Measurements from ENCODE around the gene CMSS1.

CMSS1 gene

DNA sequence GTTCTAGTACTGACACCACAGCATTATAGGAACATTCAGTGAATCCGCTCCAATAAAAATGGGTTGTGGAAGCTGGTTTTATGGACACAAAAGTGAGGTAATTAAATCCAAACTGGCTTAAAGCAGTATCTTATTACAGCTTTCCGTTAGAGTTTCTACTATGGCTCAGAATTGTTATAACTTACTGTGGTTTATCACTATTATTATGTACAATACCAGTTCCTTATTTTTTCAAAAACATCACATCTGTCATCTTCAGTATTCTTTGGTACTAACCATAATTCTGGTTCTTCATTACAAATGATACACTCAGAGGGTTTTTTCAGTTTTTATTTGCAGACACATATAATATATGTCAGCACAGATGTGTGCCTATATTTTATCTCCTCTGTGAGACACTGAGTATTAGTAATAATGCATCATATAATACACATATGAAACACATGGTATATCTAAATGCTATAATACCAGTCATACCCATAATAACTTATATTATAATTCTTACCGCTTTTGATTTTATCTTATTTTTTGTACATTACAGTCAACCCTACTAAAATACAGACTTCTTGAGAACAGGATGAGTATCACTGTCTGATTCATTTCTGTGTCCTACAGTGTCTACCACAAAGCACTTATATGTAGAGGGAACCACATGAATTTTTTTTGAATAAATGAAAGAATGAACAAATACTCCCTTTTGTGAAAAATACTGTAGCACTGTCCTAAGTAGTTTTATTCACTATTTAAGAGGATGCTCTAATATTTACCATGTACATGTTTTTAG, 39.0 kb downstream of the CMSS1 start:
- H3K36me3 ChIP-seq (ENCODE audit: control insufficient read depth in 1 of 2, insufficient read depth in 2 of 2, low read length in 2 of 2), result peaks cover 18 to 33% of the 10 kb centered on the region in 2 donors
- no peaks in the 10 kb centered on the region for H3K27me3 ChIP-seq (ENCODE audit: low read depth, low read length)
- H3K4me1 ChIP-seq (ENCODE audit: control insufficient read depth in 1 of 2, insufficient read depth in 2 of 2, low read length in 2 of 2), result peaks cover 27 to 35% of the 10 kb centered on the region in 2 donors
- H3K4me3 ChIP-seq (ENCODE audit: low read depth in 1 of 2, low read length in 2 of 2), result no peak overlapping the region
- peak overlapping the region; percentile 10 for H3K27ac ChIP-seq (ENCODE audit: low read length)
- H3K9me3 ChIP-seq (ENCODE audit: control insufficient read depth in 1 of 2, low read length in 2 of 2), result no peaks in the 10 kb centered on the region

DNA sequence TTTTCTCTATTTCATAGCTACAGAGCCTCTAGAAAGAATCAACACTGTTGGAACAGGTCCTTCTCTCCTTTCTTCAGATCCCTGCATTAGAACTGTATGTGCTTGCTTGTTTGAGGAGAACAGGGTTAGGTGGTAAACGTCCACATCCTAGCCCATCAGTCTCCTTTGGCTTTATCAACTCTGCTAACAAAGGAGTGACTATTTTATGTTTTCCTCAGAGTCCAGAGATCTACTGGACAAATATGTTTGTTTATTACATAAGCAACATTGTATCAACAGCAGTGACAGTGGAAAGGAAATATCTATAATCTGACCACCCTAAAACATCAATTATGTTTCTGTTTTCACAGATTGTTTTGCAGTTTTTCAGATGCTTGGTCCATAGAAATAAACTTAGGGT, 39.6 kb downstream of the CMSS1 start:
- Histone ChIP-seq H3K9me3 (ENCODE audit: control insufficient read depth in 1 of 2, low read length in 2 of 2) (no peaks in the 10 kb centered on the region), H3K36me3 (ENCODE audit: control insufficient read depth in 1 of 2, insufficient read depth in 2 of 2, low read length in 2 of 2) (peaks cover 19 to 34% of the 10 kb centered on the region in 2 donors), H3K4me3 (ENCODE audit: low read depth in 1 of 2, low read length in 2 of 2) (no peak overlapping the region), H3K27ac (ENCODE audit: low read length) (peak overlapping the region; percentile 10), H3K27me3 (ENCODE audit: low read depth, low read length) (no peaks in the 10 kb centered on the region), H3K4me1 (ENCODE audit: control insufficient read depth in 1 of 2, insufficient read depth in 2 of 2, low read length in 2 of 2) (peaks cover 27 to 40% of the 10 kb centered on the region in 2 donors)

DNA sequence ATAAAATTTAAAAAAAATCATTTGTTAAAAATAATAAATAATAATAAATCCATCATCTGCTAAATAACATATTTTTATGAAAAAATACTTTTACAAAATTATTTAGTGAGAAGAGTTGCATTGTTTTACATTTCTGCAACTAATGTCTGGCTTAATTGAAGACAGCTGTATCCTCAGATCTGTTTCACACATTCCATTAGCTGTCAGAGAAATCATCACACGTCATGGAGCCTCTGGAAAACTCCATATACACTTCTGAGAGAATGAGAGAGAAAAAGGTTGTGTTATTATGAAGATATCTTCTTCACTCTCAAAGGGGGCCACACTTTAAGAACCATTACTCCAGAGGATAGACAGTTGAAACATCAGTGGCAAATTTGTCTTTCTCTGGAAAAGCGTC, 40.8 kb downstream of the CMSS1 start:
- peak overlapping the region; percentile 89 for H3K27ac ChIP-seq (ENCODE audit: low read length)
- no peaks in the 10 kb centered on the region for H3K9me3 ChIP-seq (ENCODE audit: control insufficient read depth in 1 of 2, low read length in 2 of 2)
- H3K4me1 ChIP-seq (ENCODE audit: control insufficient read depth in 1 of 2, insufficient read depth in 2 of 2, low read length in 2 of 2), result peaks cover 27 to 46% of the 10 kb centered on the region in 2 donors
- H3K27me3 ChIP-seq (ENCODE audit: low read depth, low read length), result no peaks in the 10 kb centered on the region
- no peak overlapping the region for H3K4me3 ChIP-seq (ENCODE audit: low read depth in 1 of 2, low read length in 2 of 2)
- H3K36me3 ChIP-seq (ENCODE audit: control insufficient read depth in 1 of 2, insufficient read depth in 2 of 2, low read length in 2 of 2), result peaks cover 24 to 40% of the 10 kb centered on the region in 2 donors

DNA sequence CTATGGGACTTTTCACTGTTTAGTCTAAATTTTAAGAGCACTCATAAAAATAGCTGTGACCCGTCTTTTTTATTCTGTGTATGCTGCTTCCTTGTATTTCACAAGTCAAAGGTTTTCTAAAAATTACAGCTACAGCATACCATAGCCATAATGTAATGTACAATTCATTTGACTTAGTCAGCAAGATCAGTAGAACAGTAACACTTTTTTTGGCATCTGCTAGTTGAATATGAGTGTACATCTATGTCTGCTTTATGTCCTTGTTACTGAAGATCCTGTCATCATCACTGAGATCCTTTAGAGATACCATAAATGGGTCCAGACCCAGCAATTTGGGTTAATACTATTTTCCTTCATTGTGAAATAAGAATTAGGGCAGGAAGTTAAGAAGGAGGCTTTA, 42.2 kb downstream of the CMSS1 start:
- Histone ChIP-seq H3K27me3 (ENCODE audit: low read depth, low read length) (no peaks in the 10 kb centered on the region), H3K36me3 (ENCODE audit: control insufficient read depth in 1 of 2, insufficient read depth in 2 of 2, low read length in 2 of 2) (peaks cover 29 to 52% of the 10 kb centered on the region in 2 donors), H3K27ac (ENCODE audit: low read length) (peak overlapping the region; percentile 89), H3K4me3 (ENCODE audit: low read depth in 1 of 2, low read length in 2 of 2) (no peak overlapping the region), H3K4me1 (ENCODE audit: control insufficient read depth in 1 of 2, insufficient read depth in 2 of 2, low read length in 2 of 2) (peaks cover 23 to 53% of the 10 kb centered on the region in 2 donors), H3K9me3 (ENCODE audit: control insufficient read depth in 1 of 2, low read length in 2 of 2) (no peaks in the 10 kb centered on the region)

DNA sequence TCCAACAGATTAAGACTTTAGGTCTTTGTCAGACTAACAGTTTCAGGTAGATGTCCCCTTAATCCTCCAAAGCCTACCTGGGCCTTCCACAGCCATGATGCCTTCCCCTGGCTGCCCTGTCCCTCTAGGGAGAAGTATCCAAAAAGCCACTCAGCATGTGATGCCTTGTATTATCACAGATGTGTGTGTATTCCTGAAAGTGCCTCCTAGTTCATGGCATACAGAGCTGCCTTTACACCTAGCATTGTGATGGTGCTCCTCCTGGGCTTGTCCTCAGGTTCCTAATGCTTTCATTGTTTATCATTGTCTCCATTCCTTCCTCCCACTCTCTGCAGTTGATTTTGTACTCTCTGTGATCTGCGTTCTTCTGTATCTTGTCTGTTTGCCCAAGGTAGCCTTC, 43.6 kb downstream of the CMSS1 start:
- peak overlapping the region in 1 of 2 donors; percentile 3 for H3K4me3 ChIP-seq (ENCODE audit: low read depth in 1 of 2, low read length in 2 of 2)
- peak overlapping the region; percentile 89 for H3K27ac ChIP-seq (ENCODE audit: low read length)
- H3K36me3 ChIP-seq (ENCODE audit: control insufficient read depth in 1 of 2, insufficient read depth in 2 of 2, low read length in 2 of 2), result peaks cover 27 to 48% of the 10 kb centered on the region in 2 donors
- H3K27me3 ChIP-seq (ENCODE audit: low read depth, low read length), result no peaks in the 10 kb centered on the region
- H3K9me3 ChIP-seq (ENCODE audit: control insufficient read depth in 1 of 2, low read length in 2 of 2), result no peaks in the 10 kb centered on the region
- H3K4me1 ChIP-seq (ENCODE audit: control insufficient read depth in 1 of 2, insufficient read depth in 2 of 2, low read length in 2 of 2), result peaks cover 20 to 59% of the 10 kb centered on the region in 2 donors

DNA sequence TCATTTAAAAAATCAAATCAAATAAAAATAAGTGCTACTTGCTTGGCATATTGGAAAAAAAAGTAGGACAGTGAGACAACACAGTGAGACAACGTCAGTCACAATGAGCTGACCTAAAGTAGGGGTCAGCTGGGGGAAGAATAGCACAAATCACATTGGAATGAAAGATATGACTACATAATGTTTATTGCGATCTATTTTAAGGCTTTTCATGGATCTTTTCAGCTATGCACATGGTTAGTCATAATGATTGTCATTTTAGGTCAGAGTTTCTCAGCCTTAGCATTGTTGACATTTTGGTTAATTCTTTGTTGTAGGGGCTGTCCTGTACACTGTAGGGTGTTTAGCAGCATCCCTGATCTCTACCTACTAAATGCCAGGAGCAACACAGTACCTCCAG, 44.5 kb downstream of the CMSS1 start:
- peak overlapping the region; percentile 89 for H3K27ac ChIP-seq (ENCODE audit: low read length)

DNA sequence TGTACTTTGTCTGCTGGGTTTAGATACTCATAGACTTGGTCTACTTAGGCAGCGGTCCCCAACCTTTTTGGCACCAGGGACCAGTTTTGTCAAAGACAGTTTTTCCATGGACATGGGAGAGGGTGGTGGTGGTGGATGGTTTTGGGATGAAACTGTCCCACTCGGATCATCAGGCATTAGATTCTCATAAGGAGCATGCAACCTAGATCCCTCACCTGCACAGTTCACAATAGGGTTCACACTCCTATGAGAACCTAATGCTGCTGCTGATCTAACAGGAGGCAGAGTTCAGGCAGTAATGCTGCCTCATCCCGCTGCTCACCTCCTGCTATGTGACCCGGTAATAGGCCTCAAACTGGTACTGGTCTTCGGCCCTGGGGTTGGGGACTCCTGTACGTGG, 45.3 kb downstream of the CMSS1 start:
- Histone ChIP-seq H3K4me3 (ENCODE audit: low read depth in 1 of 2, low read length in 2 of 2) (no peak overlapping the region), H3K27me3 (ENCODE audit: low read depth, low read length) (no peaks in the 10 kb centered on the region), H3K27ac (ENCODE audit: low read length) (peak overlapping the region; percentile 89), H3K36me3 (ENCODE audit: control insufficient read depth in 1 of 2, insufficient read depth in 2 of 2, low read length in 2 of 2) (peaks cover 38 to 42% of the 10 kb centered on the region in 2 donors), H3K9me3 (ENCODE audit: control insufficient read depth in 1 of 2, low read length in 2 of 2) (no peaks in the 10 kb centered on the region), H3K4me1 (ENCODE audit: control insufficient read depth in 1 of 2, insufficient read depth in 2 of 2, low read length in 2 of 2) (peaks cover 21 to 73% of the 10 kb centered on the region in 2 donors)

More for the DNA sequence above, 44.5 kb downstream of the CMSS1 start:
- peaks cover 20 to 65% of the 10 kb centered on the region in 2 donors for H3K4me1 ChIP-seq (ENCODE audit: control insufficient read depth in 1 of 2, insufficient read depth in 2 of 2, low read length in 2 of 2)
- H3K27me3 ChIP-seq (ENCODE audit: low read depth, low read length), result no peaks in the 10 kb centered on the region
- no peak overlapping the region for H3K4me3 ChIP-seq (ENCODE audit: low read depth in 1 of 2, low read length in 2 of 2)
- no peaks in the 10 kb centered on the region for H3K9me3 ChIP-seq (ENCODE audit: control insufficient read depth in 1 of 2, low read length in 2 of 2)
- H3K36me3 ChIP-seq (ENCODE audit: control insufficient read depth in 1 of 2, insufficient read depth in 2 of 2, low read length in 2 of 2), result peaks cover 37 to 45% of the 10 kb centered on the region in 2 donors

DNA sequence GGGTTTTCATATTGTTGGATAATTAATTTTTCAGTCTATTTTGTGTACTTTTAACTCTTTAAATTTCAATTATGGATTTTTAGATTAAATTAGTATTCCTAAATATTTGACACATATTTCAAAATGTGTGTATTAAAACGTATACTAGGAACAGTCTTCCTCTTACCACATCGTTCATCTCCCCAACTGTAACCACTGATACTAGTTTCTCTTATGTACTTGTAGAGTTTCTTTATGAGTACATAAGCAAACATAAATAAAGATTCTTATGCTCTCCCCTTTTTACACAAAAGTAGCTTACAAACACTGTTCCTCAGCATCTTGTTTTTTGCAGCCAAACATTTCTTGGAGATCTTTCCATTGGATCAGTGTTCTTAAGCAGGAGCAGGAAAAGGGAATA, 45.9 kb downstream of the CMSS1 start:
- H3K27ac ChIP-seq (ENCODE audit: low read length), result peak overlapping the region; percentile 36
- H3K27me3 ChIP-seq (ENCODE audit: low read depth, low read length), result no peaks in the 10 kb centered on the region
- H3K4me1 ChIP-seq (ENCODE audit: control insufficient read depth in 1 of 2, insufficient read depth in 2 of 2, low read length in 2 of 2), result peaks cover 24 to 79% of the 10 kb centered on the region in 2 donors
- no peak overlapping the region for H3K4me3 ChIP-seq (ENCODE audit: low read depth in 1 of 2, low read length in 2 of 2)
- H3K36me3 ChIP-seq (ENCODE audit: control insufficient read depth in 1 of 2, insufficient read depth in 2 of 2, low read length in 2 of 2), result peaks cover 38 to 41% of the 10 kb centered on the region in 2 donors
- H3K9me3 ChIP-seq (ENCODE audit: control insufficient read depth in 1 of 2, low read length in 2 of 2), result no peaks in the 10 kb centered on the region

DNA sequence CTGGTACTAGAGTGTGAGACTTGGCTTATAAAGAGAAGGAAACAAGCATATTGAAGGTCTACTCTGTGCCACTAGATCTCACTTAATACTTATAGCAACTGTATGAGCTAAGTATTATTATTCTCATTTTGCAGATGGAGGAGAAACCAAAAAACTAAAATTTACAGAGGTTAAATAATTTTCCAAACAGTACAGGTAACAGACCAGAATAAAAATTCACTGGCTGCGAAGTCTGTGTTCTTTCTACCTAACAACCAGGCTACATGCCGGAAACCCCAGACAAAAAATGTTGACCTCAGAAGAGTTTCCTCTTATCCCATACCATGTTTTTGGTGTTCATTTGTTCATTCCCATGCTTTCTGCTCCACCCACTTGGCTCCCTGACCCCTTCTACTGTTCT, 46.6 kb downstream of the CMSS1 start:
- Histone ChIP-seq H3K4me1 (ENCODE audit: control insufficient read depth in 1 of 2, insufficient read depth in 2 of 2, low read length in 2 of 2) (peaks cover 21 to 86% of the 10 kb centered on the region in 2 donors), H3K9me3 (ENCODE audit: control insufficient read depth in 1 of 2, low read length in 2 of 2) (no peaks in the 10 kb centered on the region), H3K27ac (ENCODE audit: low read length) (peak overlapping the region; percentile 36), H3K27me3 (ENCODE audit: low read depth, low read length) (no peaks in the 10 kb centered on the region), H3K36me3 (ENCODE audit: control insufficient read depth in 1 of 2, insufficient read depth in 2 of 2, low read length in 2 of 2) (peaks cover 34 to 38% of the 10 kb centered on the region in 2 donors), H3K4me3 (ENCODE audit: low read depth in 1 of 2, low read length in 2 of 2) (no peak overlapping the region)

DNA sequence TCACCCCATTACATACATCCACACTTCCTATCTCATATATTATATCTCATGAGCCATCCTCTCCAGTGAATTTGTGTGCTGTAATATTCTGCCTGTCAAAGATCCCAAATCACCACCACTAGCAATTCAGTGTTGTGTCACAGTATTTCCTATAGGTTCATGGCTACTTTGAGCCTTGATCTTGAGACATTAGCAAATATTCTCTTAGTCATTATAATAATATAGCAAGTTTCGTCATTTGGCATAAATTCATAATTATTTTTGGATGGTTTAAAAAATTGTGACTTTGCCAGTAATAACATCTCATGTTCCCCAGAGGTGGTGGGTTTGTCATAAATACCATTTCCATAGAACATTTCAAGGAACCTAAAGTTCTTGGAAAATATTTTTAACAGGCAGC, 47.7 kb downstream of the CMSS1 start:
- Histone ChIP-seq H3K27ac (ENCODE audit: low read length) (no peak overlapping the region), H3K9me3 (ENCODE audit: control insufficient read depth in 1 of 2, low read length in 2 of 2) (no peaks in the 10 kb centered on the region)

DNA sequence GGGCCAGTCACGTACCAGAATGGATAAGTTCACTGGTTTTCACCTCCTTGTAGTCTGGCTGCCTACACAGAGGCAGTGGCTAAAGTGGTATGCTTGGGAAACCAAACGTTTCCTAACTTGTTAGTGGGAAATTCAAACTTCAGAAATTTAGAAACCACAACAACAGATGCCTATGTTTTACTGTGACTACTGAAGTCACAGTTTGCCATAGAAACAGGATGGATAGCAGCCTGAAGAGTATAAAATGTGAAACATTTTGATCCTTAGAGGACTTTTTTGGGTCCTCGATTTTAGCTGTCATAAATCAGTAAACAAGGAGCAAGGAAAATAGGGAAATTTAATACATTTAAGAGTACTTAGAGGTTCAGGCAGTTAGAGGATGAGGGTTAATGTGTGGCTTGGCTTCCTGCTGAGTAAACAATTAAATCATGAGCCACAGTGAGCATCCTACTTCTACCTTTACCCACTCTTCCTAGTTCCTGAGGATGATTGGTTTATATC, 48.6 kb downstream of the CMSS1 start:
- Histone ChIP-seq H3K27me3 (ENCODE audit: low read depth, low read length) (no peaks in the 10 kb centered on the region), H3K27ac (ENCODE audit: low read length) (peak overlapping the region; percentile 98), H3K9me3 (ENCODE audit: control insufficient read depth in 1 of 2, low read length in 2 of 2) (no peaks in the 10 kb centered on the region), H3K4me1 (ENCODE audit: control insufficient read depth in 1 of 2, insufficient read depth in 2 of 2, low read length in 2 of 2) (peaks cover 15 to 91% of the 10 kb centered on the region in 2 donors), H3K36me3 (ENCODE audit: control insufficient read depth in 1 of 2, insufficient read depth in 2 of 2, low read length in 2 of 2) (peaks cover 31 to 40% of the 10 kb centered on the region in 2 donors), H3K4me3 (ENCODE audit: low read depth in 1 of 2, low read length in 2 of 2) (peak overlapping the region in 1 of 2 donors; percentile 6)

More for the DNA sequence above, 47.7 kb downstream of the CMSS1 start:
- no peaks in the 10 kb centered on the region for H3K27me3 ChIP-seq (ENCODE audit: low read depth, low read length)
- peaks cover 18 to 91% of the 10 kb centered on the region in 2 donors for H3K4me1 ChIP-seq (ENCODE audit: control insufficient read depth in 1 of 2, insufficient read depth in 2 of 2, low read length in 2 of 2)
- H3K4me3 ChIP-seq (ENCODE audit: low read depth in 1 of 2, low read length in 2 of 2), result no peak overlapping the region
- peaks cover 32 to 40% of the 10 kb centered on the region in 2 donors for H3K36me3 ChIP-seq (ENCODE audit: control insufficient read depth in 1 of 2, insufficient read depth in 2 of 2, low read length in 2 of 2)
